Panc1 (cell line): ENCODE measurements around the gene CCDC194.

Source experiments
- POLR2AphosphoS5 ChIP-seq: IDR thresholded peaks from 2 replicates; pipeline ENCODE4 v1.6.1; 2012; ENCODE audit warnings: mild to moderate bottlenecking, low read depth, low read length, moderate library complexity
- SIN3A ChIP-seq: IDR thresholded peaks from 2 replicates; pipeline ENCODE4 v1.6.1; 2012; ENCODE audit warnings: low read depth, mild to moderate bottlenecking, low read length, moderate library complexity, borderline replicate concordance; ENCODE audit not compliant: insufficient read depth
- TF ChIP-seq, protein P1 (sequence below): fragments of 450-650 bp; IDR thresholded peaks from 2 replicates; pipeline ENCODE4 v1.5.1; 2017; ENCODE audit warnings: mild to moderate bottlenecking
- TF ChIP-seq, protein P2 (sequence below), 2 experiments: IDR thresholded peaks; 2 replicates each; pipeline ENCODE4 v1.6.1; 2011 to 2012; ENCODE audit warnings: low read depth in 2 of 2, control low read depth in 1 of 2, low read length in 1 of 2, mild to moderate bottlenecking in 1 of 2, moderate library complexity in 1 of 2; ENCODE audit not compliant: insufficient read depth in 1 of 2

DNA sequence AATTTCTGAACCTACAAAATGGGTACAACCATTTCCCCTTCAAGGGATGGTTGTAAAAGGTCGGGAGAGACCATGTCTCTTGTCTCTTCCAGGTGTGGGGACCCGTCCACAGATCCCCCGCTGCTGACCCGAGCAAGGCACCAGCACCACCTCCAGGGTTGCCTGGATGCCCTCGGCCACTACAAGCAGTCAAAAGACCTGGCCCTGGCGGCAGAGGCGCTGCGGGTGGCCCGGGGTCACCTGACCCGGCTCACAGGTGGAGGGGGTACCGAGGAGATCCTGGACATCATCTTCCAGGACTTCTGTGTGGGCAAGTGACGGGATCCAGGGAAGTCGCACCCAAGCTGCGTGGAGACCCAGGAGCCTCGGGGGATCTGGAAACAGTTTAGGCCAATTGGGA is 52.6 kb downstream of the CCDC194 start:
- TF ChIP-seq, protein P1, sequence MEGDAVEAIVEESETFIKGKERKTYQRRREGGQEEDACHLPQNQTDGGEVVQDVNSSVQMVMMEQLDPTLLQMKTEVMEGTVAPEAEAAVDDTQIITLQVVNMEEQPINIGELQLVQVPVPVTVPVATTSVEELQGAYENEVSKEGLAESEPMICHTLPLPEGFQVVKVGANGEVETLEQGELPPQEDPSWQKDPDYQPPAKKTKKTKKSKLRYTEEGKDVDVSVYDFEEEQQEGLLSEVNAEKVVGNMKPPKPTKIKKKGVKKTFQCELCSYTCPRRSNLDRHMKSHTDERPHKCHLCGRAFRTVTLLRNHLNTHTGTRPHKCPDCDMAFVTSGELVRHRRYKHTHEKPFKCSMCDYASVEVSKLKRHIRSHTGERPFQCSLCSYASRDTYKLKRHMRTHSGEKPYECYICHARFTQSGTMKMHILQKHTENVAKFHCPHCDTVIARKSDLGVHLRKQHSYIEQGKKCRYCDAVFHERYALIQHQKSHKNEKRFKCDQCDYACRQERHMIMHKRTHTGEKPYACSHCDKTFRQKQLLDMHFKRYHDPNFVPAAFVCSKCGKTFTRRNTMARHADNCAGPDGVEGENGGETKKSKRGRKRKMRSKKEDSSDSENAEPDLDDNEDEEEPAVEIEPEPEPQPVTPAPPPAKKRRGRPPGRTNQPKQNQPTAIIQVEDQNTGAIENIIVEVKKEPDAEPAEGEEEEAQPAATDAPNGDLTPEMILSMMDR = no peak
- TF ChIP-seq, protein P2, sequence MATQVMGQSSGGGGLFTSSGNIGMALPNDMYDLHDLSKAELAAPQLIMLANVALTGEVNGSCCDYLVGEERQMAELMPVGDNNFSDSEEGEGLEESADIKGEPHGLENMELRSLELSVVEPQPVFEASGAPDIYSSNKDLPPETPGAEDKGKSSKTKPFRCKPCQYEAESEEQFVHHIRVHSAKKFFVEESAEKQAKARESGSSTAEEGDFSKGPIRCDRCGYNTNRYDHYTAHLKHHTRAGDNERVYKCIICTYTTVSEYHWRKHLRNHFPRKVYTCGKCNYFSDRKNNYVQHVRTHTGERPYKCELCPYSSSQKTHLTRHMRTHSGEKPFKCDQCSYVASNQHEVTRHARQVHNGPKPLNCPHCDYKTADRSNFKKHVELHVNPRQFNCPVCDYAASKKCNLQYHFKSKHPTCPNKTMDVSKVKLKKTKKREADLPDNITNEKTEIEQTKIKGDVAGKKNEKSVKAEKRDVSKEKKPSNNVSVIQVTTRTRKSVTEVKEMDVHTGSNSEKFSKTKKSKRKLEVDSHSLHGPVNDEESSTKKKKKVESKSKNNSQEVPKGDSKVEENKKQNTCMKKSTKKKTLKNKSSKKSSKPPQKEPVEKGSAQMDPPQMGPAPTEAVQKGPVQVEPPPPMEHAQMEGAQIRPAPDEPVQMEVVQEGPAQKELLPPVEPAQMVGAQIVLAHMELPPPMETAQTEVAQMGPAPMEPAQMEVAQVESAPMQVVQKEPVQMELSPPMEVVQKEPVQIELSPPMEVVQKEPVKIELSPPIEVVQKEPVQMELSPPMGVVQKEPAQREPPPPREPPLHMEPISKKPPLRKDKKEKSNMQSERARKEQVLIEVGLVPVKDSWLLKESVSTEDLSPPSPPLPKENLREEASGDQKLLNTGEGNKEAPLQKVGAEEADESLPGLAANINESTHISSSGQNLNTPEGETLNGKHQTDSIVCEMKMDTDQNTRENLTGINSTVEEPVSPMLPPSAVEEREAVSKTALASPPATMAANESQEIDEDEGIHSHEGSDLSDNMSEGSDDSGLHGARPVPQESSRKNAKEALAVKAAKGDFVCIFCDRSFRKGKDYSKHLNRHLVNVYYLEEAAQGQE (IDR thresholded peaks at IDR 0.05; ENCODE audit: insufficient read depth in 1 of 2, low read depth in 2 of 2, low read length in 1 of 2) = no peak
- no peak for TF ChIP-seq POLR2AphosphoS5
- TF ChIP-seq SIN3A = no peak
